Activated T-helper 9 cell treated with anti-CD3 and anti-CD28 coated beads, Interleukin-2, amount 50 U/mL, for 16 hours (primary cell): Measurements from ENCODE around the gene APOBR.
"Not testable (repeated sequence)": the region's sequence is repeated elsewhere in the genome, so short reads cannot be mapped to it uniquely, and the experiment has no call there.

ENCODE experiments used
- DNase-seq: peaks from one replicate; pipeline ENCODE4 v3.0.0-alpha.2; 2020; ENCODE audit warnings: low read depth

APOBR gene

DNA sequence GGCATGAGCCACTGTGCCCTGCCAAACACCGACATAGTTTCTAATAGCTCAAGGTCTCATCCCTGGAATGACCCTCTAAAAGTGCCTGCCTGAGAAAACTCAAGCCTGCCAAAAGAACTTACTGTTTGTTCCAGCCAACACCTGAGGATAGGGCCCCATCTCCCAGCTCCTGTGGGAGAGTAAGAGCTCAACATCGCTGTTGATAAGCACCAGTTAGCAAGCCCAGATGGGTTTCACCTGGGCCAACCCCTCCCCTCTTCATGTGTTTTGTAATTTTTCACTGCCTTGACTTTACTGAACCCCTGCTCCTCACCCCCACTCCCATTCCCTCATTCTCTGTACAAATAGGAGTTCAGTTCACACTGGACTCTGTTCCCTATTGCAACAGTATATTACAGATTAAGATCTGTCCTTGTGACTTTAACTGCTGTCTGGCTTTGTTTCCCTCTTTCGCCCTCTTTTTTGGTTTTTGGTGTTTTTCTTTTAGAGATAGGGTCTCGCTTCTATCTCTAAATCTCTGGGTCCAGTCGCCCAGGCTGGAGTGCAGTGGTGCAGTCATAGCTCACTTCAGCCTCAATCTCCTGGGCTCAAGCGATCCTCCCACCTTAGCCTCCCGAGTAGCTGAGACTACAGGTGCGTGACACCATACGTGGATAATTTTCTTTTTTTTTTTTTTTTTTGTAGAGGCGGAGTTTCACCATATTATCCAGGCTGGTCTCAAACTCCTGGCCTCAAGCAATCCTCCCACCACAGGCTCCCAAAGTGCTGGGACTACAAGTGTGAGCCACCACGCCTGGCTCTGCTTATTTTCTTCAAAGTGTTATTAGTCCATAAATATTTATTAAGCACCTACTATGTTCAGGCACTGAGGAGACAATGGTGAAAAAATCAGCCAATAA, 32.0 kb downstream of the APOBR start:
- no peak for DNase-seq

DNA sequence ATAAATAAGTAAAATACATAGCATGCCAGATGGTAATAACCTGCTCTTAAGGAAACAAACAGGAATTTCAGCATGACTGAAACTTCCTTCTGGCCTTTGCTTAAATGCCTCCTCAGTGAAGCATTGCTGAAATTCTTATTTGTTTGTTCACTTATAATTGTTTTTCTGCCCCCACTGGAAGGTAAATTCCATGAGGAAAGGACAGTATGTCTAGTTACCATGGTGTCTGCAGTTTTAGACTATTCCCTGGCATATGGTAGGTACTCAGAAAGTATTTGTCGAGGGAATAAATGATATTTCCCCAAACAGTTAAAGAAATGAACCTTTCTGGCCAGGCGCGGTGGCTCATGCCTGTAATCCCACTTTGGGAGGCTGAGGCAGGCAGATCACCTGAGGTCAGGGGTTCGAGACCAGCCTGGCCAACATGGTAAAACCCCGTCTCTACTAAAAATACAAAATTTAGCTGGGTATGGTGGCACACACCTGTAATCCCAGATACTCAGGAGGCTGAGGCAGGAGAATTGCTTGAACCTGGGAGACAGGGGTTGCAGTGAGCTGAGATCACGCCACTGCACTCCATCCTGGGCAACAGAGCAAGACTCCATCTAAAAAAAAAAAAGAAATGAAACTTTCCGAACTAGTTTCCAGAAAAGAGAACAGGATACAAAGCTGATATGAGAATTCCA, 32.8 kb downstream of the APOBR start:
- DNase-seq, result not testable (repeated sequence)

DNA sequence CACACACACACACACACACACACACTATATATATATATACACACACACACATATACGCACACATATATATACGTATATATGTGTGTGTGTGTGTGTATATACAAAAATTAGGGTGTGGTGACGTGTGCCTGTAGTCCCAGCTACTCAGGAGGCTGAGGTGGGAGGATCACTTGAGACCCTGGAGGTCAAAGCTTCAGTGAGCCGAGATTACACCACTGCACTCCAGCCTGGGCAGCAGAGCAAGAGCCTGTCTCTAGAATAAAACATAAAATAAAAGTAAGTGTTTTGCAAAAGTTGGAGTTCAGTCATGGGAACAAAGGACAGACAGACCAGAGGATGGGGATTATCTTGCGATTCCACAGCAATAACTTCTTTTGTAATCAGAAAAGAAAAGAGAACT, 33.5 kb downstream of the APOBR start:
- no peak for DNase-seq

DNA sequence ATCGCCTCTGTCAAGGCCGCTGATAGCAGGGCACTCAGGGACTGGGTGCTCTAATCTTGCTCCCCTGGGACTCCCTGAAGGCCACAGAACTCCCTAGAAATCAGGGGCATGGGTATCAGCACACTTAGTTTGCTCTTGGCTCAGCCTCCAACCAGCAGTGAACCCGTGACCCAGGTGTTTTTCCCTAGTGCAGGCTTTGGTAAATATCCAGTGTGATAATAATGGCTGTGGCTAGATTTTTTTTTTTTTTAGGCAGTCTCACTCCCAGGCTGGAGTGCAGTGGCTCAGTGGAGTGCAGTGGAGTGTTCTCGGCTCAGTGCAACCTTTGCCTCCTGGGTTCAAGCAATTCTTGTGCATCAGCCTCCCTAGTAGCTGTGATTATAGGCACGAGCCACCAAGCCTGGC, 34.0 kb downstream of the APOBR start:
- no peak for DNase-seq

DNA sequence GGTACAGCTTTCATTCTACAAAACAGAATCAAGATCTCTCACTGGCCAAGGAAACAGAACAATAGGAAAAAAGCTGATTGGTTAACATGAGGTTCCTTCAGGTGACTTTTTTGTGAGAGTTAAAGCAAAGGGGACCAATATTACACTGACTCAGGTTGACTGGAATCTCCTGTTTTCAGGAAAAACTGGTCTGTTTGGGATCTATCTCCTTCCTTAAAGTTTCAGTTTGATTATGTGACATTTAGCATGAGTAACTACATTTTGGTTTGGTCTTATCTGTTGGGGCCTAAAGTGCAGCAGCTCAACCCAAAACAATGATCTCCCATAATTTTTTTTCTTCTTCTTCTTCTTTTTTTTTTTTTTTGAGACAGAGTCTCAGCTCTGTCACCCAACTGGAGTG, 34.7 kb downstream of the APOBR start:
- no peak for DNase-seq

DNA sequence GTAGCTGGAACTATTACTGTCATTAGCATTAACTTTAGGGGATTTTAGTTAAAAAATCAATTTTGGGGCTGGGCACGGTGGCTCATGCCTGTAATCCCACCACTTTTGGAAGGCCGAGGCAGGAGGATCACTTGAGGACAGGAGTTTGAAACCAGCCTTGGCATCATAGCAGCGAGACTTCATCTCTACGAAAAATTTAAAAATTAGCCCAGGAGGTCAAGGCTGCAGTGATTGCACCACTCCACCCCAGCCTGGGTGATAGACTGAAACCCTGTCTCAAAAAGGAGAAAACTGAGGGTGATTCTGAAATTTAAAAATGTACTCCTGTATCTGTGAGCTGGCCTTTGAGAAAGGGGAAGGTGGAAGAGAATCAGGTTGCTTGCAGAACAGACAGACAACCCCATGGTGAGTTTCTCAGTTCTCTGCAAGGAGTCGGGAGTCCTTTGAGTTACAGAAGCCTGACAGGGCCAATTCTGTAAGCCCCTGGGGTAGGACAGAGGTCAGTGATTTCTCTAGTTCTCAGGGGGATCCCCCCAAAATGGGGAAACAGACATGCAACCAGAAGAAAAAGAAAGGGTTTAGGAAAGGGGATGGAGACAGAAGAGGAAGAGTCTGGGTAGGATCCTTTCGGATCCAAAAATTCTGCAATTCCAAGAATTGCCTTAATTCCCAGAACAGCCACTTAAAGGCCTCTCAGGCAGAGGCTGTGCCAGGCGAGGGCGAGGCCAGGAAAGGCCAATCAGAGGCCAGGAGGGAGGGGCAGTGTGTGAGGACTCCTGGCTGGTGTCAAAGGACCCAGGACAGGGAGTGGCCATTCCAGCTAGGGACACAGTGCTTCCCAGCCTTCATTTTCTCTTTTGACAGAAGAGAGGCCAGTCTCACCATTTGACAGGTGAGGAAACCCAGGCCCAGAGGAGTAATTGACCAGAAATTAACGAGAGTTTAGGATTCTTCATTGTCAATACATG, 37.6 kb downstream of the APOBR start:
- no peak for DNase-seq

DNA sequence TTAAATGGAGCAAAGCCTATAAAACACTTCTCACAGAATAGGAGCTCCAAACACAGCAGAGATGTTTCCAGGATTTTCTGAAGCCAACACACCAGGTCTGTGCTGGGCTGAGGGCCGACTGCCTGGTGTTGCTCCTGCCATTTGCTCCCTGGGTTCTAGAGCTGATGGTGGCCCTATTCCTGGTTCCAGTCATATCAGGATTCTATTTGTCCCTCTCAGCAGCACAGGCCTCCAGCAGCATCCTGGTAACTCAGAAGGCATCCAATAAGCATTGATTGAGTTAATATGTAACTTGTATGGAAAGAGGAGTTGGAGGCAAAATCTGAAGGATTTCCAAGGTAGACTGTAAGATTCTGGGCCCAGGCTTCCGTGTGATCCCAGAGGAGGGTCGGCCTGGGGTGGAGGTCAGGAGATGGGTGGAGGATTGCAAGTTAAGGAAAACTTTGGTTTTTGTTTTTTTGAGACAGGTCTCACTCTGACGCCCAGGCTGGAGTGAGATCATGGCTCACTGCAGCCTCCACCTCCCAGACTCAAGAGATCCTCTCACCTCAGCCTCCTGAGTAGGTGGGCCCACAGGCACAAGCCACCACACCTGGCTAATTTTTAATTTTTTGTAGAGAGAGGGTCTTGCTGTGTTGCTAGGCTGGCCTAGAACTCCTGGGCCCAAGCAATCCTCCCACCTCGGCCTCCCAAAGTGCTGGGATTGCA, 38.7 kb downstream of the APOBR start:
- no peak for DNase-seq

DNA sequence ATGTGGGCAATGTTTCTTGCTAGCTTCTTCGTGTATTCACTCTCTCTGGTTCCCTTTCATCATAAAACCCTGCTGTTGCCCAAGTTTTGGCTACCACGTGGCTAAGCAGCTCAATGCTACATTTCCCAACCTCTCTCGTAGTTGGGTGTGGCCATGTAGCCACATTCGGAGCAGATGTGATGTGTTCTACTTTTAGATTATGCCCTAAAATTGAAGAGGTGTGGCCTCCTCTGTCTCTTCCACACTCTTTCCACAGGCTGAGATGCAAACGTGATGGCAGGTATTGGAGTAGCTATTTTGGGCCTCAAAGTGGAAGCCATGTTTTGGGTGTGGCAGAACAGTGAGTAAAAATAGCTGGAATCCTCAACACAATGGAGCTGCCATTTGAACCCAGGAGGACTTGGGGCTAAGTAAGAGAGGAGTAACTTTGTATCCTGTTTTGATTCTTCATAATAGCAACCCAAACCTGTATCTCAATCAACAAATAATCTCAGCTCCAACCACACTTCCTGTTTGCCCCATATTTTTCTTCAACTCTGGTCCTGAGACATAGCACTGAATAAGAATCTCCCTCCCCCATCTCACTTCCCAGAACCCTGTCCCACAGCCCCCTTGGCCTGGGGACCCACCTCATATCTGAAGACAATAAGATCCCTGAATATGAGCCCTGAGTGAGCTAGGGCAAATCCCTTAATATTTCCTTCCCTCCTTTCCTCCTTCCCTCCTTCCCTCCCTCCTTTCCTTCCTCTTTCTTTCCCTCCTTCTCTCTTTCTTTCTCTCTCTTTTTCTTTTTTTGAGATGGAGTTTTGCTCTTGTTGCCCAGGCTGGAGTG, 40.3 kb downstream of the APOBR start:
- DNase-seq, result no peak

DNA sequence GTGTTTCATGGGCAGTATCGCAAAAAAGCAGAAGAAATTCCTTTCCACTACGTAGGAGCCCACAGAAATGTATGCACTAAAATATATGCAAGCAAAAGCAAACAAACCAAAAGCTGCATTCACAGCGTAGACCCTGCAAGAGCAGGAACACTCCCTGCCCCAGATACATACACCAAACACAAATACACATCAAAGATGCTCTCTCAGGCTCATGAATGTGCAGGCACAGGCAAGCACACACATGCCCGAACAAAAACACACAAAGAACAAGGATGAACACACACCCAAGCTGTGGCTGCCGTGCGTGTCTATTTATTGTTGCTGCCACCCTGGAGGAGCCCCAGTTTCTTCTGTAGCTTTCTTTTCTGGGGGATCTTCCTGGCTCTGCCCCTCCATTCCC, 42.6 kb downstream of the APOBR start:
- DNase-seq, result no peak

DNA sequence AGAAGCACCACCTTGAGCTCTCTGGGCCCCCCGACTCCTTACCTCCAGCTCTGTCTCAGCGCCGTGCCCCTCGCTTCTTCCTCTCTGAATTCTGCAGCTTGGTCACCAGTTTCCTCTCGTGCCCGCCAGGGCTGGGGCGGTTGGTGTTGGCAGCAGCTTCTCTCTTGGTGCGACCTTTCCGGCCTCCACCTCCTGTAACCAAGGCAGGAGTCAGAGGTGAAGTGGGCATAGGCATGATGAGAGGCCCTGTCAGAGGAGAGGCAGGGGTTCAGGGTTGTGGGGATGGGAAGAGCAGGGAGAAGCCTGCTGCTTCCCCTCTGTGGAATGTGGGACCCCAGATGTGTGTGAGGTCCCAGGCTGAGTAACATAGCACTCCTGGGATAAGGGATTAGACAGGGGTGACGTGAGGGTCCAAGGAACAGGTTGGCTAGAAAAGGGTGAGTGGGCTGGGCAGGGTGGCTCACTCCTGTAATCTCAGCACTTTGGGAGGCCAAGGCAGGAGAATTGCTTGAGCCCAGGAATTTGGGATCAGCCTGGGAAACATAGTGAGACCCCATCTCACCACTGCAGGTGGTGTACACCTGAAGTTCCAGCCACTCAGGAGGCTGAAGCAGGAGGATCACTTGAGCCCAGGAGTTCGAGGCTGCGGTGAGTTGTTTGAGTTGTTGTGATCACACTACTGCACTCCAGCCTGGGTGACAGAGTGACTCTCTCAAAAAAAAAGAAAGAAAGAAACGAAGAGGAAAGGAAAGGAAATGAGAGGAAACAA, 43.7 kb downstream of the APOBR start:
- DNase-seq, result no peak

DNA sequence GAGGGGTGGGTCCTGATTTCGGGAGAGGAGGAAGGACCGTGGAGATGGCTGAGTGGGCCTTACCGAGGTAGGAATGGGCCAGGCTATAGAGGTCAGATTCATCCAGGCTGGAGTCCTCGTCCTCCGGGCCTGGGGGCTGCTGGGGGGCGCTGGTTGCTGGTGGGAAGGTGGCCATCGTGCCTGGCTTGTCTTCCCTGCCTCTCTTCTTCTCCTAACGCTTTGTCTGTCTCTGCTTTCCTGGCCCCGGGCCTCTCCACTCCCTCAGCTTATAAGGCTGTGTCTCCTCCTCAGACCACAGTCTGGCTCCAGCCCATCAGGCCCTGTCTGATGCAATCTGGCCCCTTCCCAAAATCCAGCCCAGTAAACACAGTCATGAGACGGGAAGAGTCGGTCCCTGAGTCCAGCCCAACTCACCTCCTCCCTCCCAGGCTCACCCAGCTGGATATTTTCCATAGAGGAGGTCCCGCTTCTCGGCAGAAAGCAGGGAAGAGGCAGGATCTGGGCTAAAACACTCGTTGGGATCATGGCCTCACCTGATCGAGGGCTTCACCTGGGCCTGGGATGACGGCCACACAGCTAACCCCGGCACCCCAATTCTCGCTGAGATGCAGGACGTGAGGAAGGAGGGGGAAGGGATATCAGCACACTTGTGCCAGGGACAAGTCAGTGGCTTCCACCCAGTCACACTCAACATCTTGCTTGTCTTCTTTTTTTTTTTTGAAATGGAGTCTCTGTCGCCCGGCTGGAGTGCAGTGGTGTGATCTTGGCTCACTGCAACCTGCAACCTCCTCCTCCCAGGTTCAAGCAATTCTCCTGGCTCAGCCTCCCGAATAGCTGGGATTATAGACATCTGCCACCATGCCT, 44.5 kb downstream of the APOBR start, which contains the start of gene NUPR1:
Gene NUPR1, minus strand, starts transcription at position 242 of the 864 bp plus-strand sequence. Its CDS starts 67 bp downstream, at position 175.
- no peak for DNase-seq

DNA sequence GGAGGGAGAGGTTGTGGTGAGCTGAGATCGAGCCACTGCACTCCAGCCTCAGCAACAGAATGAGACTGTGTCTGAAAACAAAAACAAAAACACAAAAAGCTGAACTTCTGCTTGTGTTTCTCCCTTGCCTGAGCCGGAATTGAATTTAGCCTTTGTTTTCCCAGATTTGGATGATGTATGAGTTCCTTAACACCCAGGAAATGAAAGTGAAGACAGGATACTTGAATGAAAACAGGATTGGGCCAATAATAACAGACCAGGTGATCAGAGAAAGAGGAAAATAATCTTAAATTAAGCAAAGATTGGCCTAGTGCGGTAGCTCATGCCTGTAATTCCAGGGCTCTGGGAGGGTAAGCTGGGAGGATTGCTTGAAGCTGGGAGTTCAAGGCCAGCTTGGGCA, 45.9 kb downstream of the APOBR start:
- no peak for DNase-seq

DNA sequence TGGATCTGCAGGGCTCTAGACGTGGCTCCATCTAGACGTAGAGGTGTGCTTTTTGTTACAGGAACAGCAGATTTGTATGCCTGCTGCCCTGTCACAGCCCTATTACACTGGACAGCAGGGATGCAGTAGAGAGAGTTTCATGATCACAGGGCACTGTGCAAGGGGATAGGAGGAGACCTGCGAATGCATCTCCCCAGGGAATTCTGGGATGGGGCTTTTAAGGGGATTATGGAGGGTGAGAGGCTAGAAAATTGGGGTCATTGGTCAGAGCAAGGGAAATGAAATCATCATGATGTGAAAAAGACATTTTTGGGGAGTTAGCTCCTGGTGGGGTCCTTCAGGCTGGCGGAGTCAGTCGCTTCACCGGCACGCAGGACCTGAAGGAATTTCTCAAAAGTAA, 48.2 kb downstream of the APOBR start:
- DNase-seq, result no peak

DNA sequence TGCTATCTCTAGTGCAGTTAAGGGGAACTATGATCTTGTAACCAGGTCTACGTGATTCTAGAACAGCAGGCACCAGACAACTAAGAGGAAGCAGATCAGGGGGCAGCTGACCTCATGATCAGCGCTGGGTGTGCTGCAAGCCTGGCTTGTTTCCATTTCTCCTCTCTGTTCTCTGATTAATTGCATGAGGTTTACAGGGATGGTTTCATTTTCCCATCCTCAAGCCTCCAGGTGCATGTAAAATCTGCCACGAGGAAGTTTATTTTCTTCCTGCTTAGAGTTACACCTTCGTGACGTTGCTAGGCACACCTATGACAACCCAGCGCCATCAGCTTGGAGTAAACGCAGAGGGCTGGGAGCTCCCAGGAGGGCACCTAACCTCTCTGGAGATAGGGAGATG, 48.6 kb downstream of the APOBR start:
- no peak for DNase-seq

DNA sequence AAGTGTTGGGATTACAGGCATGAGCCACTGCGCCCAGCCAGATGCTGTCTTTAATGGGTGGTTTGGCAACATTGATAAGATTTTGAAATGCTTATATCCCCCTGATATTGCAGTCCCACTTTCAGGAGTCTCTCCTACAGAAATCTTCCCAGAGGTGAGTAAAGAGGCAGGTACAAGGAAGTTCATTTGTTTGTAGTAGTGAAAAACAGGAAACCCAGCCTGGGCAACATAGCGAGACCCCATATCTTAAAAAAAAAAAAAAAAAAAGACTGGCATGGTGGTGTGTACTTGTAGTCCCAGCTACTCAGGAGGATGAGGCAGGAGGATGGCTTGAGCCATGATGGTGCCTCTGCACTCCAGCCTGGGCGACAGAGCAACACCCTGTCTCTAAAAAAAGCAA, 50.6 kb downstream of the APOBR start:
- no peak for DNase-seq

DNA sequence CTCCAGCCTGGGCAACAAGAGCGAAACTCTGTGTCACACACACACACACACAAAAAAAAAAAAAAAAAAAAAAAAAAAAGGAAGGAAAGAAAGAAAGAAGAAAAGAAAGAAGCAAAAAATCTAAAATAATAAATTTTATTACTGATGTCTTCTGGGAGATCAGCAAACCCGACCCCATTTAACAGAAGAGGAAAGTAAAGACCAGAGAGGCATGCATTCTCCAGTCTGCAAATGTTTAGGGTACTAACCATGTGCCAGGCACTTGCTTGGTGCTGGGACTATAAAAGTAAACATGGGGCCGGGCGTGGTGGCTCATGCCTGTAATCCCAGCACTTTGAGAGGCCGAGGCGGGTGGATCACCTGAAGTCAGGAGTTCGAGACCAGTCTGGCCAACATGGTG, 51.5 kb downstream of the APOBR start:
- not testable (repeated sequence) for DNase-seq

DNA sequence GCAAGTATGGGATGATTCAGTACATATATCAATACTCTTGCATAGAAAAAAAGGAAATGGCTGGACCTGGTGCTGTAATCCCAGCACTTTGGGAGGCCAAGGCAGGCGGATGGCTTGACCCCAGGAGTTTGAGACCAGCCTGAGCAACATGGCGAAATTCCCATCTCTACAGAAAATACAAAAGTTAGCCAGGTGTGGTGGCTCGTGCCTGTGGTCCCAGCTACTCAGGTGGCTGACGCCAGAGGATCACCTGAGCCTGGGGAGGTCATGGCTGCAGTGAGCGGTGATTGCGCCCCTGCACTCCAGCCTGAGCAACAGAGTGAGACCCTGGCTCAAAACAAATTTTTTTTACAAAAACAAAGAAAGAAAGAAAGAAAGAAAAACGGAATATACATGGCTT, 52.2 kb downstream of the APOBR start:
- no peak for DNase-seq

DNA sequence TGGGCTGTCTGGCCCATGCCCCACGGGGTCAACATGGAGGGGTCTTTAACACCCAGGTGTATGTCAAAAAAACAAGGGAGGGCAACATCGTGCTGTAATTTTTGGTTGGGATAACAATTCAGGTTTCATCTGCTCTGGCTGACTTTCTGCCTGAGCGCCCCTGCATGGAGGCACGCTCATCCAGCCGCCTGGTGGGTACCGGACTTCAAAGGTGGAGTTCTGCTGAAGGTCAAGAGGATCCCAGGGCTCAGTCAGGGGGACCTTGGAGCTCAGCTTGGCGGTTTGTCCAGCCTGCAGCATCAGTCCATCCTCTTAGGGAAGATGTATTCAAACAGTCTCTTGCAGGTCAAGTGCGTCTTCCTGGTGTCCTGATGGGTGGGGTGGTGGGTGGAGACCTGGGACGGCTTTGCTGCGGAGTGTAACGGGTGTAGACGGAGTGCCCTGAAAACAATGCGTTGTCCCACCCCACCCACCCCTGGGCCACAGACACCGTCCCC, 53.9 kb downstream of the APOBR start:
- no peak for DNase-seq
